Suprapubic skin (tissue), 4 donors: Measurements from ENCODE around the gene DNAJC10. TPM values are rescaled to one million over a fixed set of nuclear protein-coding genes. Genes with fewer than 3 reads are reported as not detected.

Source experiments
- DNase-seq, 2 donors: peaks; one replicate each; pipeline ENCODE4 v3.0.0-alpha.2; 2019; ENCODE audit warnings: low spot score in 2 of 2
- H3K27ac ChIP-seq: fragments of 200-600 bp; sonication (generic); one replicate; pipeline ENCODE4 v1.5.1; 2019
- H3K27me3 ChIP-seq: fragments of 200-600 bp; sonication (generic); one replicate; pipeline ENCODE4 v1.5.1; 2019
- H3K36me3 ChIP-seq: fragments of 200-600 bp; sonication (generic); one replicate; pipeline ENCODE4 v1.5.1; 2019
- H3K4me1 ChIP-seq: fragments of 200-600 bp; sonication (generic); one replicate; pipeline ENCODE4 v1.5.1; 2019
- H3K4me3 ChIP-seq: fragments of 200-600 bp; sonication (generic); one replicate; pipeline ENCODE4 v1.5.1; 2019; ENCODE audit warnings: mild to moderate bottlenecking
- H3K9me3 ChIP-seq: fragments of 200-600 bp; sonication (generic); one replicate; pipeline ENCODE4 v1.5.1; 2019
- CTCF ChIP-seq, 2 donors: fragments of 200-600 bp in 1 of 2; fragments of 450-650 bp in 1 of 2; sonication (generic) in 1 of 2; IDR thresholded peaks; one replicate each; pipeline ENCODE4 v1.5.1; 2016 to 2019; ENCODE audit warnings: antibody characterized with exemption in 2 of 2, mild to moderate bottlenecking in 1 of 2, moderate library complexity in 1 of 2
- EP300 ChIP-seq: sonication (generic); formaldehyde crosslinking; IDR thresholded peaks from one replicate; pipeline ENCODE4 v1.6.1; 2017; ENCODE audit warnings: antibody characterized with exemption
- POLR2A ChIP-seq, 2 donors: fragments of 450-650 bp; IDR thresholded peaks; one replicate each; pipeline ENCODE4 v1.6.1; 2017; ENCODE audit warnings: antibody characterized with exemption in 2 of 2, mild to moderate bottlenecking in 2 of 2, moderate library complexity in 2 of 2
- POLR2AphosphoS5 ChIP-seq, 3 donors: sonication (generic); formaldehyde crosslinking; IDR thresholded peaks; one replicate each; pipeline ENCODE4 v1.6.1; 2017; ENCODE audit warnings: antibody characterized with exemption in 3 of 3
- WGBS: methylation state at CpG from one replicate; pipeline ENCODE4 v1.1.5; 2018; 5-methylcytosine and 5-hydroxymethylcytosine counted together
- total RNA-seq, 4 donors: library from RNA; depleted of rRNA; stranded (reverse); fragments of >200 nt; gene quantifications; one replicate each; pipeline ENCODE4 v1.1.0, GENCODE V29; 2016

Gene DNAJC10
- total RNA-seq, 4 donors from 2014 or later = 25.5 to 33.4 (median 29.0) TPM

- no peak overlapping the region for H3K27ac ChIP-seq
- no peak for DNase-seq
- no peaks in the 10 kb centered on the region for H3K36me3 ChIP-seq
- no peaks in the 10 kb centered on the region for H3K27me3 ChIP-seq
- H3K4me1 ChIP-seq = no peaks in the 10 kb centered on the region
- no peaks in the 10 kb centered on the region for H3K9me3 ChIP-seq
- TF ChIP-seq CTCF (IDR thresholded peaks at IDR 0.05) = no peak
- no peak for TF ChIP-seq POLR2AphosphoS5 (IDR thresholded peaks at IDR 0.05)
- no peak for TF ChIP-seq POLR2A (IDR thresholded peaks at IDR 0.05)
- no peak for TF ChIP-seq EP300
- H3K4me3 ChIP-seq = no peak overlapping the region
Observed at GRCh38 chr2:182816866-182817265, 100.8 kb downstream of the DNAJC10 start.

- H3K27ac ChIP-seq = no peak overlapping the region
- H3K4me1 ChIP-seq = no peaks in the 10 kb centered on the region
- H3K9me3 ChIP-seq = no peaks in the 10 kb centered on the region
- DNase-seq = no peak
- H3K36me3 ChIP-seq = no peaks in the 10 kb centered on the region
- H3K4me3 ChIP-seq = no peak overlapping the region
- 71% methylated on average over 2 of the region's 2 CpGs for WGBS
- TF ChIP-seq POLR2A (IDR thresholded peaks at IDR 0.05) (no peak), EP300 (no peak), CTCF (IDR thresholded peaks at IDR 0.05) (no peak), POLR2AphosphoS5 (IDR thresholded peaks at IDR 0.05) (no peak)
- no peaks in the 10 kb centered on the region for H3K27me3 ChIP-seq
Observed at GRCh38 chr2:182817558-182817957, 101.5 kb downstream of the DNAJC10 start.

- no peak for TF ChIP-seq CTCF (IDR thresholded peaks at IDR 0.05)
- no peak for TF ChIP-seq POLR2AphosphoS5 (IDR thresholded peaks at IDR 0.05)
- TF ChIP-seq POLR2A (IDR thresholded peaks at IDR 0.05) = no peak
- TF ChIP-seq EP300 = no peak
- Histone ChIP-seq H3K27me3 (no peaks in the 10 kb centered on the region), H3K27ac (no peak overlapping the region), H3K4me3 (no peak overlapping the region), H3K4me1 (no peaks in the 10 kb centered on the region), H3K36me3 (no peaks in the 10 kb centered on the region), H3K9me3 (no peaks in the 10 kb centered on the region)
- WGBS = 70% methylated on average over 3 of the region's 3 CpGs
- no peak for DNase-seq
Observed at GRCh38 chr2:182818501-182818900, 102.4 kb downstream of the DNAJC10 start.

GRCh38 chr2:182818925-182819324, 102.9 kb downstream of the DNAJC10 start:
- no peak for DNase-seq
- H3K27me3 ChIP-seq = no peaks in the 10 kb centered on the region
- H3K4me1 ChIP-seq = no peaks in the 10 kb centered on the region
- TF ChIP-seq POLR2AphosphoS5 (IDR thresholded peaks at IDR 0.05) (no peak), POLR2A (IDR thresholded peaks at IDR 0.05) (no peak), EP300 (no peak), CTCF (IDR thresholded peaks at IDR 0.05) (no peak)
- H3K36me3 ChIP-seq = no peaks in the 10 kb centered on the region
- H3K9me3 ChIP-seq = no peaks in the 10 kb centered on the region
- WGBS = 71% methylated on average over 4 of the region's 4 CpGs
- no peak overlapping the region for H3K4me3 ChIP-seq
- no peak overlapping the region for H3K27ac ChIP-seq

- Histone ChIP-seq H3K4me3 (no peak overlapping the region), H3K27me3 (no peaks in the 10 kb centered on the region), H3K9me3 (no peaks in the 10 kb centered on the region), H3K36me3 (no peaks in the 10 kb centered on the region), H3K4me1 (no peaks in the 10 kb centered on the region), H3K27ac (no peak overlapping the region)
- DNase-seq = no peak
- no peak for TF ChIP-seq CTCF (IDR thresholded peaks at IDR 0.05)
- TF ChIP-seq POLR2AphosphoS5 (IDR thresholded peaks at IDR 0.05) = no peak
- TF ChIP-seq POLR2A (IDR thresholded peaks at IDR 0.05) = no peak
- TF ChIP-seq EP300 = no peak
- WGBS = 95% methylated on average over 4 of the region's 4 CpGs
Observed at GRCh38 chr2:182819412-182819811, 103.4 kb downstream of the DNAJC10 start.
